Liver (tissue), 9 donors: ENCODE measurements around the gene VPS11. TPM values are rescaled to one million over a fixed set of nuclear protein-coding genes. Genes with fewer than 3 reads are reported as not detected.

Source experiments
- DNase-seq: peaks from one replicate; pipeline ENCODE4 v3.0.0-alpha.2; 2017; ENCODE audit warnings: low spot score
- H3K27ac ChIP-seq, 2 donors: one replicate each; pipeline ENCODE4 v1.7.0; 2013; ENCODE audit warnings: inconsistent platforms in 2 of 2, low read length in 2 of 2, control low read depth in 1 of 2, low read depth in 1 of 2, mild to moderate bottlenecking in 1 of 2
- H3K27me3 ChIP-seq, 4 donors: one replicate each; pipeline versions ENCODE4 v1.6.1 to v1.7.0; 2013; ENCODE audit warnings: low read length in 3 of 4, inconsistent platforms in 1 of 4, mild to moderate bottlenecking in 1 of 4, moderate library complexity in 1 of 4; ENCODE audit not compliant: control insufficient read depth in 4 of 4, insufficient read depth in 4 of 4
- H3K36me3 ChIP-seq, 4 donors: one replicate each; pipeline versions ENCODE4 v1.6.1 to v1.7.0; 2013; ENCODE audit warnings: low read length in 3 of 4, mild to moderate bottlenecking in 3 of 4, low read depth in 1 of 4, moderate library complexity in 1 of 4; ENCODE audit not compliant: control insufficient read depth in 4 of 4, insufficient read depth in 3 of 4
- H3K4me1 ChIP-seq, 4 donors: one replicate each; pipeline versions ENCODE4 v1.6.1 to v1.7.0; 2013; ENCODE audit warnings: low read length in 3 of 4, mild to moderate bottlenecking in 3 of 4, moderate library complexity in 1 of 4; ENCODE audit not compliant: control insufficient read depth in 4 of 4, insufficient read depth in 4 of 4
- H3K4me3 ChIP-seq, 3 donors: one replicate each; pipeline versions ENCODE4 v1.6.1 to v1.7.0; 2013; ENCODE audit warnings: low read length in 3 of 3, control low read depth in 1 of 3, low read depth in 1 of 3, mild to moderate bottlenecking in 1 of 3
- H3K9ac ChIP-seq, 2 donors: one replicate each; pipeline ENCODE4 v1.7.0; 2013; ENCODE audit warnings: low read length in 2 of 2, mild to moderate bottlenecking in 2 of 2, moderate library complexity in 2 of 2, control low read depth in 1 of 2, low read depth in 1 of 2
- H3K9me3 ChIP-seq, 4 donors: one replicate each; pipeline versions ENCODE4 v1.6.1 to v1.7.0; 2013; ENCODE audit warnings: low read length in 3 of 4; ENCODE audit not compliant: control insufficient read depth in 4 of 4
- ATF3 ChIP-seq: IDR thresholded peaks from 2 replicates; pipeline ENCODE4 v1.6.1; 2016; ENCODE audit warnings: antibody characterized with exemption
- CTCF ChIP-seq: fragments of 150-350 bp; IDR thresholded peaks from 2 replicates; pipeline ENCODE4 v1.5.1; 2017; ENCODE audit warnings: improper control_type of control experiment, low read depth, low read length; ENCODE audit not compliant: missing input control
- FOXA1 ChIP-seq: IDR thresholded peaks from 2 replicates; pipeline ENCODE4 v1.6.1; 2016; ENCODE audit warnings: antibody characterized with exemption
- FOXA2 ChIP-seq: IDR thresholded peaks from 2 replicates; pipeline ENCODE4 v1.6.1; 2016; ENCODE audit warnings: antibody characterized with exemption
- GABPA ChIP-seq, 2 donors: IDR thresholded peaks in 1 of 2; conservative IDR thresholded peaks in 1 of 2; 2 replicates each; pipeline ENCODE4 v1.6.1; 2016; ENCODE audit warnings: antibody characterized with exemption in 2 of 2, mild to moderate bottlenecking in 1 of 2, moderate library complexity in 1 of 2
- HNF4A ChIP-seq, 2 donors: conservative IDR thresholded peaks; 2 replicates each; pipeline ENCODE4 v1.6.1; 2016; ENCODE audit warnings: antibody characterized with exemption in 2 of 2, mild to moderate bottlenecking in 2 of 2
- HNF4G ChIP-seq: IDR thresholded peaks from 2 replicates; pipeline ENCODE4 v1.6.1; 2016; ENCODE audit warnings: antibody characterized with exemption
- JUND ChIP-seq, 2 donors: IDR thresholded peaks; 2 replicates each; pipeline ENCODE4 v1.6.1; 2016; ENCODE audit warnings: antibody characterized with exemption in 2 of 2
- MAX ChIP-seq: IDR thresholded peaks from 2 replicates; pipeline ENCODE4 v1.6.1; 2016; ENCODE audit warnings: antibody characterized with exemption
- NR2F2 ChIP-seq: IDR thresholded peaks from 2 replicates; pipeline ENCODE4 v1.6.1; 2016; ENCODE audit warnings: antibody characterized with exemption
- RAD21 ChIP-seq, 2 donors: IDR thresholded peaks; 2 replicates each; pipeline ENCODE4 v1.6.1; 2016; ENCODE audit warnings: antibody characterized with exemption in 2 of 2, mild to moderate bottlenecking in 2 of 2
- REST ChIP-seq: IDR thresholded peaks from 2 replicates; pipeline ENCODE4 v1.6.1; 2016; ENCODE audit warnings: antibody characterized with exemption, mild to moderate bottlenecking
- SP1 ChIP-seq: IDR thresholded peaks from 2 replicates; pipeline ENCODE4 v1.6.1; 2018; ENCODE audit warnings: antibody characterized with exemption, mild to moderate bottlenecking
- TAF1 ChIP-seq: conservative IDR thresholded peaks from 2 replicates; pipeline ENCODE4 v1.6.1; 2016; ENCODE audit warnings: antibody characterized with exemption, mild to moderate bottlenecking
- YY1 ChIP-seq: IDR thresholded peaks from 2 replicates; pipeline ENCODE4 v1.6.1; 2016; ENCODE audit warnings: antibody characterized with exemption, mild to moderate bottlenecking
- ZBTB33 ChIP-seq: IDR thresholded peaks from 2 replicates; pipeline ENCODE4 v1.6.1; 2016; ENCODE audit warnings: antibody characterized with exemption
- WGBS: extraction: QIAGEN DNeasy Blood & Tissue Kit; methylation state at CpG from one replicate; pipeline ENCODE4 v1.1.7; 2013; 5-methylcytosine and 5-hydroxymethylcytosine counted together
- polyA plus RNA-seq, 2 donors: library from polyadenylated mRNA; stranded (reverse) in 1 of 2; unstranded in 1 of 2; fragments of 200-250 nt in 1 of 2; fragments of >200 nt in 1 of 2; fragmentation: Nextera tagmentation in 1 of 2; extraction: Ambion mirVana in 1 of 2; gene quantifications; one replicate each; pipeline versions ENCODE4 v1.2.1 to v1.2.3, GENCODE V29; 2013 to 2015
- total RNA-seq, 2 donors: library from RNA; depleted of rRNA; stranded (reverse); fragments of >200 nt; gene quantifications; one replicate each; pipeline ENCODE4 v1.2.3, GENCODE V29; 2014
- donor health status: healthy.
- donor health status: healthy.
- donor health status: healthy.
- donor health status: healthy.
- donor health status: healthy.

VPS11 gene
- total and polyA plus RNA-seq, 4 donors: 7.2 to 17.4 (median 12.2) TPM

- Histone ChIP-seq H3K9ac (no peak overlapping the region), H3K9me3 (no peaks in the 10 kb centered on the region), H3K27me3 (no peaks in the 10 kb centered on the region), H3K4me1 (no peaks in the 10 kb centered on the region), H3K27ac (no peak overlapping the region), H3K4me3 (no peak overlapping the region), H3K36me3 (peaks cover 40 to 92% (median 64%) of the 10 kb centered on the region in 4 donors)
- 94% methylated on average over 7 of the region's 7 CpGs for WGBS
- no peak for TF ChIP-seq HNF4G
- no peak for TF ChIP-seq SP1
- TF ChIP-seq NR2F2: no peak
- TF ChIP-seq FOXA2: no peak
- no peak for TF ChIP-seq REST
- no peak for TF ChIP-seq RAD21 (IDR thresholded peaks at IDR 0.05)
- TF ChIP-seq MAX: no peak
- no peak for TF ChIP-seq ATF3
- TF ChIP-seq TAF1: no peak
- no peak for TF ChIP-seq GABPA (IDR thresholded peaks at IDR 0.05 in 1 of 2, conservative IDR thresholded peaks at IDR 0.05 in 1 of 2)
- no peak for TF ChIP-seq ZBTB33
- DNase-seq: no peak
Measured at GRCh38 chr11:119049081-119049480, 18.5 kb upstream of the VPS11 start.

- 87% methylated on average over 17 of the region's 17 CpGs for WGBS
- no peak for DNase-seq
- no peak for TF ChIP-seq CTCF
- TF ChIP-seq TAF1: no peak
- TF ChIP-seq FOXA1: no peak
- TF ChIP-seq HNF4G: no peak
- no peak for TF ChIP-seq JUND (IDR thresholded peaks at IDR 0.05)
- no peak for TF ChIP-seq ZBTB33
- no peak for TF ChIP-seq ATF3
- no peak for TF ChIP-seq FOXA2
- TF ChIP-seq SP1: no peak
- TF ChIP-seq GABPA (IDR thresholded peaks at IDR 0.05 in 1 of 2, conservative IDR thresholded peaks at IDR 0.05 in 1 of 2): no peak
- no peak for TF ChIP-seq REST
- TF ChIP-seq RAD21 (IDR thresholded peaks at IDR 0.05): no peak
- TF ChIP-seq NR2F2: no peak
- TF ChIP-seq YY1: no peak
- no peak for TF ChIP-seq HNF4A (conservative IDR thresholded peaks at IDR 0.05)
Measured at GRCh38 chr11:119051440-119052162, 16.0 kb upstream of the VPS11 start.

More at GRCh38 chr11:119051440-119052162, 16.0 kb upstream of the VPS11 start:
- Histone ChIP-seq H3K4me1 (peaks cover 0 to 13% (median 10%) of the 10 kb centered on the region in 4 donors), H3K4me3 (no peak overlapping the region), H3K27ac (no peak overlapping the region), H3K9me3 (no peaks in the 10 kb centered on the region), H3K9ac (no peak overlapping the region), H3K36me3 (peaks cover 38 to 83% (median 64%) of the 10 kb centered on the region in 4 donors), H3K27me3 (no peaks in the 10 kb centered on the region)
